Neural cell (in vitro differentiated cells): Measurements from ENCODE around the gene PFKM. TPM values are rescaled to one million over a fixed set of nuclear protein-coding genes. Genes with fewer than 3 reads are reported as not detected.

ENCODE experiments used
- H2AFZ ChIP-seq: fragments of 200-600, 300-800 bp; sonication (generic), shearing (Covaris generic); 2 replicates; pipeline ENCODE4 v1.6.0; 2014; ENCODE audit warnings: low read depth, mild to moderate bottlenecking, antibody characterized with exemption, low read length, moderate library complexity
- H3F3A ChIP-seq: fragments of 200-600 bp; shearing (Covaris generic); 2 replicates; pipeline ENCODE4 v1.6.1; 2016; ENCODE audit warnings: mild to moderate bottlenecking, moderate library complexity, mixed read lengths, antibody characterized with exemption, low read length; ENCODE audit not compliant: insufficient read depth, poor library complexity, severe bottlenecking
- H3K27ac ChIP-seq: fragments of 200-600, 300-800 bp; sonication (generic), shearing (Covaris generic); 2 replicates; pipeline ENCODE4 v1.5.1; 2014; ENCODE audit warnings: mild to moderate bottlenecking, low read length, moderate library complexity
- H3K27me3 ChIP-seq: fragments of 300-800, 200-600 bp; sonication (generic), shearing (Covaris generic); 2 replicates; pipeline ENCODE4 v1.6.0; 2014; ENCODE audit warnings: mild to moderate bottlenecking, low read depth, low read length, moderate library complexity; ENCODE audit not compliant: insufficient read depth
- H3K36me3 ChIP-seq: fragments of 300-800, 200-600 bp; sonication (generic), shearing (Covaris generic); 2 replicates; pipeline ENCODE4 v1.5.1; 2014; ENCODE audit warnings: mild to moderate bottlenecking, antibody characterized with exemption, low read length, moderate library complexity; ENCODE audit not compliant: insufficient read depth
- H3K4me2 ChIP-seq: fragments of 300-800, 200-600 bp; sonication (generic), shearing (Covaris generic); 2 replicates; pipeline ENCODE4 v1.6.0; 2014; ENCODE audit warnings: mild to moderate bottlenecking, low read length
- H3K4me3 ChIP-seq: fragments of 300-800, 200-600 bp; sonication (generic), shearing (Covaris generic); 2 replicates; pipeline ENCODE4 v1.5.1; 2014; ENCODE audit warnings: mild to moderate bottlenecking, low read length, moderate library complexity
- H3K79me2 ChIP-seq: fragments of 200-600 bp; shearing (Covaris generic); replicated peaks from 2 replicates; pipeline ENCODE4 v1.6.0; 2014; ENCODE audit warnings: mild to moderate bottlenecking, low read length, moderate library complexity; ENCODE audit not compliant: insufficient read depth
- H3K9ac ChIP-seq: fragments of 300-800, 200-600 bp; sonication (generic), shearing (Covaris generic); 2 replicates; pipeline ENCODE4 v1.6.1; 2016; ENCODE audit warnings: mild to moderate bottlenecking, low read length, mixed read lengths
- H3K9me2 ChIP-seq: fragments of 200-600 bp; shearing (Covaris generic); 2 replicates; pipeline ENCODE4 v1.6.1; 2016; ENCODE audit warnings: mild to moderate bottlenecking, low read length, mixed read lengths; ENCODE audit not compliant: insufficient read depth
- H3K9me3 ChIP-seq: fragments of 200-600, 300-800 bp; sonication (generic), shearing (Covaris generic); 2 replicates; pipeline ENCODE4 v1.6.1; 2016; ENCODE audit warnings: mild to moderate bottlenecking, mixed run types, low read length, moderate library complexity, mixed read lengths
- H4K20me1 ChIP-seq: fragments of 200-600 bp; shearing (Covaris generic); 2 replicates; pipeline ENCODE4 v1.6.1; 2016; ENCODE audit warnings: mild to moderate bottlenecking, mixed run types; ENCODE audit not compliant: insufficient read depth
- CTCF ChIP-seq: fragments of 450-650 bp; IDR thresholded peaks from 2 replicates; pipeline ENCODE4 v1.5.1; 2014; ENCODE audit warnings: antibody characterized with exemption, mild to moderate bottlenecking, moderate library complexity; ENCODE audit not compliant: poor library complexity, severe bottlenecking
- EP300 ChIP-seq: fragments of 450-650 bp; conservative IDR thresholded peaks from 2 replicates; pipeline ENCODE4 v1.6.1; 2014; ENCODE audit warnings: antibody characterized with exemption, mild to moderate bottlenecking, moderate library complexity; ENCODE audit not compliant: poor library complexity, severe bottlenecking
- EZH2 ChIP-seq: fragments of 200-600, 300-800 bp; shearing (Covaris generic), sonication (generic); IDR thresholded peaks from 2 replicates; pipeline ENCODE4 v1.6.1; 2014; ENCODE audit warnings: antibody characterized with exemption, low read length, borderline replicate concordance, mild to moderate bottlenecking; ENCODE audit not compliant: insufficient read depth, poor library complexity, severe bottlenecking
- MXI1 ChIP-seq: fragments of 450-650 bp; conservative IDR thresholded peaks from 2 replicates; pipeline ENCODE4 v1.6.1; 2014; ENCODE audit warnings: antibody characterized with exemption, mild to moderate bottlenecking; ENCODE audit not compliant: poor library complexity, severe bottlenecking
- POLR2AphosphoS5 ChIP-seq: IDR thresholded peaks from 2 replicates; pipeline ENCODE4 v1.6.1; 2012
- RAD21 ChIP-seq: fragments of 450-650 bp; conservative IDR thresholded peaks from 2 replicates; pipeline ENCODE4 v1.6.1; 2014; ENCODE audit warnings: antibody characterized with exemption, mild to moderate bottlenecking, moderate library complexity
- REST ChIP-seq: IDR thresholded peaks from 2 replicates; pipeline ENCODE4 v1.6.1; 2012; ENCODE audit warnings: borderline replicate concordance
- SMC3 ChIP-seq: fragments of 450-650 bp; conservative IDR thresholded peaks from 2 replicates; pipeline ENCODE4 v1.6.1; 2014; ENCODE audit warnings: antibody characterized with exemption, mild to moderate bottlenecking, moderate library complexity; ENCODE audit not compliant: poor library complexity
- TAF1 ChIP-seq: IDR thresholded peaks from 2 replicates; pipeline ENCODE4 v1.6.1; 2012; ENCODE audit warnings: low read depth
- polyA plus RNA-seq: library from polyadenylated mRNA; depleted of rRNA; stranded (reverse); fragments of >200 nt; gene quantifications from 2 replicates; pipeline ENCODE4 v1.2.3, GENCODE V29; 2014

Gene PFKM
- polyA plus RNA-seq, 1 donor from 2014 or later = 122 TPM

DNA sequence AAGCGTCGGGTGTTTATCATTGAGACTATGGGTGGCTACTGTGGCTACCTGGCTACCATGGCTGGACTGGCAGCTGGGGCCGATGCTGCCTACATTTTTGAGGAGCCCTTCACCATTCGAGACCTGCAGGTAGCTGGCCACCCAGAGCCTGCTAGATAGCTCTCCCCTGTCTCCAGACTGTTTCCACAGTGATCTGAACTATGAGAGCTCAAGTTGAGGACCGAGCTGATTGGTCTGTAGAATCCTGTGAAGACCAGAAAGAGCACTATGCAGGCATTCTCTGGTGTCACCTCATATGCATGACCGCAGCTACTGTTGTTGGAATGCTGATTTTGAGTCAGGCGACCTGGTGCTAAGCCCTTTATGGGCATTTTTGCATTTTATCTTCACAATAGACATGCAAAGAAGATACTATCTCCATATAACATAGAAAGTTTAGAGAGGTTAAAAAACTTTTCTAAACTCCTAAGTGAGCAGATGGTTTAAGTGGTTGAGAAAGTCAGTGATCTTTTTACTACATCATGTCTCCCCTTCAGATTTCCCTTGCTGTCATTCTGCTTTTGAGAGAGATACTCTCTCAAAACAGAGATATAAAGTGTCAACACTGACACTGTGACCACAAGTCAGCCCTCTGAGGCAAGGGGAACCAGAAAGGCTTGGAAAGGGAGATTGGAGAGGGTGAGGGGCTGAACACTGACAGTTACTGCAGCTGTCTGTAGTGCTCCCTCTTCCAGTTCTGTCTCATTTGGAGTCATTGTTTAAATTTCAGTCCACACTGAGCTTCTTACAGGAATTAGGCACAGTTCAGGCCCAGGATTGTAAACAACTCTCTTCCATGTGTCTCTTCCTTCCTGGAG is 23.9 kb downstream of the PFKM start:
- Histone ChIP-seq H3K79me2 (no peaks in the 10 kb centered on the region), H3F3A (no peaks in the 10 kb centered on the region), H3K36me3 (peaks cover 7% of the 10 kb centered on the region), H3K9ac (no peak overlapping the region), H4K20me1 (no peaks in the 10 kb centered on the region), H3K27me3 (no peaks in the 10 kb centered on the region), H3K9me3 (no peaks in the 10 kb centered on the region), H3K9me2 (no peaks in the 10 kb centered on the region), H3K4me2 (no peak overlapping the region), H2AFZ (no peak overlapping the region), H3K27ac (no peak overlapping the region), H3K4me3 (no peak overlapping the region)
- TF ChIP-seq EZH2 = no peak

DNA sequence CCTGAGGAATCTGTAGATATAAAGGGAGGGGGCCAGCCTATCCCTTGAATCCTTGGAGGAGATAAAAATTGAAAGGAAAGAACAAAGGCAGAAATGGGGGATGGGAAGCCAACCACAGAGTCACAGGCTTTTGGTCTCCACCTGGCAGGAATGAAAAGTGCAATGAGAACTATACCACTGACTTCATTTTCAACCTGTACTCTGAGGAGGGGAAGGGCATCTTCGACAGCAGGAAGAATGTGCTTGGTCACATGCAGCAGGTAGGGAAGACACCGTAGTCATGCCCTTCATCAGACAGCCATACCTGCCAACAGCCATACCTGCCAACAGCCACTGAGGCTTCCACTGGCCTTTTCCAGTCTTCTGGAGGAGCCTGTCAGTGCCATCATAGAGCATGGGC is 24.7 kb downstream of the PFKM start:
- H3K27me3 ChIP-seq = no peaks in the 10 kb centered on the region
- no peaks in the 10 kb centered on the region for H3K79me2 ChIP-seq
- H3K27ac ChIP-seq = no peak overlapping the region
- no peak for TF ChIP-seq MXI1
- no peak for TF ChIP-seq EP300
- TF ChIP-seq REST = no peak
- no peak for TF ChIP-seq POLR2AphosphoS5
- TF ChIP-seq EZH2 = no peak
- no peak for TF ChIP-seq RAD21
- TF ChIP-seq TAF1 = no peak
- TF ChIP-seq SMC3 = no peak
- no peak for TF ChIP-seq CTCF
- no peaks in the 10 kb centered on the region for H3F3A ChIP-seq
- no peak overlapping the region for H3K4me2 ChIP-seq
- H3K4me3 ChIP-seq = no peak overlapping the region
- no peaks in the 10 kb centered on the region for H3K9me3 ChIP-seq
- H3K9ac ChIP-seq = no peak overlapping the region
- H4K20me1 ChIP-seq = no peaks in the 10 kb centered on the region
- H3K36me3 ChIP-seq = peaks cover 7% of the 10 kb centered on the region
- H3K9me2 ChIP-seq = no peaks in the 10 kb centered on the region
- H2AFZ ChIP-seq = no peak overlapping the region
